MCF 10A (cell line): ENCODE measurements around the gene ITPRIPL2. TPM values are rescaled to one million over a fixed set of nuclear protein-coding genes. Genes with fewer than 3 reads are reported as not detected.
A peak's percentile ranks its signal among the peaks of the same experiment; 100 is the strongest.

Experiments used
- BruUV-seq: library from RNA; stranded (reverse); fragments of 400-500 nt; replicated peaks from 2 replicates; lab custom pipeline; 2021; lab: Mats Ljungman, UMichigan
- CTCF ChIA-PET: fragments of 300-600 bp; sonication (Branson Sonifier 250); formaldehyde crosslinking; extraction: SDS; loops from one replicate; lab custom pipeline; 2021; ENCODE audit warnings: antibody characterized with exemption, inconsistent platforms; lab: Yijun Ruan, JAX
- POLR2A ChIA-PET: fragments of 300-600, 350-650 bp; sonication (Branson Sonifier 250); formaldehyde crosslinking; extraction: SDS; loops from one replicate; lab custom pipeline; 2020; ENCODE audit warnings: antibody characterized with exemption, inconsistent platforms; lab: Yijun Ruan, JAX
- DNase-seq: peaks from one replicate; pipeline ENCODE4 v3.0.0-alpha.2; 2018; ENCODE audit not compliant: unreplicated experiment
- H3K27ac Mint-ChIP-seq: one replicate; pipeline ENCODE4 v1.8.0; 2022; ENCODE audit warnings: mild to moderate bottlenecking, low read depth, mixed read lengths; ENCODE audit not compliant: unreplicated experiment
- H3K27me3 Mint-ChIP-seq: one replicate; pipeline ENCODE4 v1.8.0; 2022; ENCODE audit warnings: mixed read lengths; ENCODE audit not compliant: insufficient read depth, unreplicated experiment
- H3K36me3 Mint-ChIP-seq: one replicate; pipeline ENCODE4 v1.8.0; 2022; ENCODE audit warnings: mild to moderate bottlenecking, moderate library complexity, mixed read lengths; ENCODE audit not compliant: insufficient read depth, unreplicated experiment
- H3K4me1 Mint-ChIP-seq: one replicate; pipeline ENCODE4 v1.8.0; 2022; ENCODE audit warnings: mixed read lengths; ENCODE audit not compliant: insufficient read depth, unreplicated experiment
- H3K4me3 Mint-ChIP-seq: one replicate; pipeline ENCODE4 v1.8.0; 2022; ENCODE audit warnings: mild to moderate bottlenecking, moderate library complexity, mixed read lengths; ENCODE audit not compliant: unreplicated experiment
- H3K9me3 Mint-ChIP-seq: one replicate; pipeline ENCODE4 v1.8.0; 2022; ENCODE audit warnings: mixed read lengths; ENCODE audit not compliant: unreplicated experiment
- intact Hi-C: fragments of 100-400 bp; cut with micrococcal nuclease; formaldehyde crosslinking; loops from 2 replicates; pipeline ENCODE4 v1.14.1; 2022
- total RNA-seq: library from RNA; stranded (reverse); gene quantifications from 2 replicates; pipeline ENCODE4 v1.2.3, GENCODE V29; 2022
- TF ChIP-seq, protein P1 (sequence below): fragments of 200-600 bp; IDR thresholded peaks from one replicate; pipeline ENCODE4 v1.8.0; 2022; ENCODE audit warnings: antibody characterized with exemption, mild to moderate bottlenecking; ENCODE audit not compliant: unreplicated experiment

The ITPRIPL2 gene
- total RNA-seq, 1 experiment from 2014 or later: 49.3 TPM

GRCh38 chr16:19116711-19117449 is 3.1 kb downstream of the ITPRIPL2 start:
- H3K27ac Mint-ChIP-seq: peak overlapping the region; percentile 46
- peak overlapping the region; percentile 50 for H3K4me3 Mint-ChIP-seq
- ChIA-PET CTCF (interaction anchor here (0.7 to 3.8 kb wide), 8 partner anchors 9 to 386 kb away, joined by 3 to 20 read pairs (median 3); no protein-coding TSS in a partner anchor), POLR2A (interaction anchor here (0.5 to 13.5 kb wide), 11 partner anchors 8 to 479 kb away, joined by 3 to 298 read pairs (median 3); no protein-coding TSS in a partner anchor)
- H3K27me3 Mint-ChIP-seq: no peaks in the 10 kb centered on the region
- BruUV-seq: no TSS peak
- peaks cover 39% of the 10 kb centered on the region for H3K4me1 Mint-ChIP-seq
- no peaks in the 10 kb centered on the region for H3K9me3 Mint-ChIP-seq
- TF ChIP-seq, protein P1, sequence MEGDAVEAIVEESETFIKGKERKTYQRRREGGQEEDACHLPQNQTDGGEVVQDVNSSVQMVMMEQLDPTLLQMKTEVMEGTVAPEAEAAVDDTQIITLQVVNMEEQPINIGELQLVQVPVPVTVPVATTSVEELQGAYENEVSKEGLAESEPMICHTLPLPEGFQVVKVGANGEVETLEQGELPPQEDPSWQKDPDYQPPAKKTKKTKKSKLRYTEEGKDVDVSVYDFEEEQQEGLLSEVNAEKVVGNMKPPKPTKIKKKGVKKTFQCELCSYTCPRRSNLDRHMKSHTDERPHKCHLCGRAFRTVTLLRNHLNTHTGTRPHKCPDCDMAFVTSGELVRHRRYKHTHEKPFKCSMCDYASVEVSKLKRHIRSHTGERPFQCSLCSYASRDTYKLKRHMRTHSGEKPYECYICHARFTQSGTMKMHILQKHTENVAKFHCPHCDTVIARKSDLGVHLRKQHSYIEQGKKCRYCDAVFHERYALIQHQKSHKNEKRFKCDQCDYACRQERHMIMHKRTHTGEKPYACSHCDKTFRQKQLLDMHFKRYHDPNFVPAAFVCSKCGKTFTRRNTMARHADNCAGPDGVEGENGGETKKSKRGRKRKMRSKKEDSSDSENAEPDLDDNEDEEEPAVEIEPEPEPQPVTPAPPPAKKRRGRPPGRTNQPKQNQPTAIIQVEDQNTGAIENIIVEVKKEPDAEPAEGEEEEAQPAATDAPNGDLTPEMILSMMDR: no peak
- intact Hi-C loops: loop anchor here (10.0 kb wide), 1 partner anchor 168 kb away; the partner anchor contains the start of gene CLEC19A
- peak; percentile 89 for DNase-seq
- peaks cover 30% of the 10 kb centered on the region for H3K36me3 Mint-ChIP-seq

DNA sequence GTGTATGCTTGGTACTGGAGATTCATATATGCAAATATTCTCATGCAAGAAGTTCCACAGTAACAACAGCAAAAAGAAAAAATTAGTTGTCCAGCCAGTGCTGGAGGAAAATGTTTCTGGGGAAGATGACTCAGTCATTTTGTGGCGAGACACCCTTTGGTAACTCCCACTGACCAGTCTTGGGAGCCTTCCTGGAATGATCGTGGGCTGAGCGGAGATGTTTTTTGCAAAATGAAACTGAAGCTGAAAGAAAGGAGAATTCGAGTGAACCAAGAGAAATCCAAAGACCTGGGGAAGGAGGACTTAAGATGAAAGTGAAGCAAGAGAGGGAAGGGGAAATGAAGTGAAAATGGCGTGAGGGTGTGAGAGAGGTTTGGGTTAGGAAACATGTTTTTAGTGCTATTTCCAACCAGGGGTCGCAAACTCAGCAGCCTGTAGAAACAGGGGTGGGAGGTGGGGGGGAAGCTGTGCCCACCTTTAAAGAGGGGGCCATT is 5.2 kb downstream of the ITPRIPL2 start:
- BruUV-seq: no TSS peak
- ChIA-PET CTCF (interaction anchor here (0.6 to 3.8 kb wide), 14 partner anchors 18 to 395 kb away, joined by 3 to 20 read pairs (median 4); no protein-coding TSS in a partner anchor), POLR2A (interaction anchor here (0.7 to 13.5 kb wide), 13 partner anchors 10 to 398 kb away, joined by 3 to 298 read pairs (median 4); partner anchors contain the start of gene COQ7)
- Mint-ChIP-seq H3K4me3 (peak overlapping the region; percentile 76), H3K27me3 (no peaks in the 10 kb centered on the region), H3K9me3 (no peaks in the 10 kb centered on the region), H3K4me1 (peaks cover 43% of the 10 kb centered on the region), H3K36me3 (peaks cover 41% of the 10 kb centered on the region), H3K27ac (peak overlapping the region; percentile 93)
- intact Hi-C loops: loop anchor here (10.0 kb wide), 1 partner anchor 166 kb away; the partner anchor contains the start of gene CLEC19A
- TF ChIP-seq, protein P1: no peak
- peak; percentile 90 for DNase-seq

- peak; percentile 74 for DNase-seq
- POLR2A ChIA-PET: interaction anchor here (0.6 to 13.5 kb wide), 13 partner anchors 11 to 398 kb away, joined by 3 to 298 read pairs (median 4); partner anchors contain the start of gene COQ7
- H3K4me3 Mint-ChIP-seq: peak overlapping the region; percentile 76
Measured at GRCh38 chr16:19119564-19119963, 5.8 kb downstream of the ITPRIPL2 start.

More at GRCh38 chr16:19119564-19119963, 5.8 kb downstream of the ITPRIPL2 start:
- peaks cover 41% of the 10 kb centered on the region for H3K36me3 Mint-ChIP-seq
- intact Hi-C loops: loop anchor here (10.0 kb wide), 1 partner anchor 165 kb away; the partner anchor contains the start of gene CLEC19A
- peak overlapping the region; percentile 93 for H3K27ac Mint-ChIP-seq
- H3K27me3 Mint-ChIP-seq: no peaks in the 10 kb centered on the region
- H3K9me3 Mint-ChIP-seq: no peaks in the 10 kb centered on the region
- H3K4me1 Mint-ChIP-seq: peaks cover 43% of the 10 kb centered on the region
- CTCF ChIA-PET: interaction anchor here (0.6 to 3.8 kb wide), 9 partner anchors 17 to 395 kb away, joined by 3 to 20 read pairs (median 4); no protein-coding TSS in a partner anchor
- no TSS peak for BruUV-seq
- TF ChIP-seq, protein P1: no peak
